ENCODE measurements around the gene TBX2. TPM values are rescaled to one million over a fixed set of nuclear protein-coding genes. Genes with fewer than 3 reads are reported as not detected.

The TBX2 gene
- total and polyA plus RNA-seq, 2 of the 13 experiments (the other 11 are each of a cell fraction or from before 2014, with no cell fraction given): 2.8 to 15.3 TPM

- TF ChIP-seq ZBTB7A (CRISPR knock-in tag; IDR thresholded peaks at IDR 0.05) (peak; percentile 71; the same call in 1 of the 2 replicates), ARID4A (CRISPR knock-in tag; IDR thresholded peaks at IDR 0.05; ENCODE audit: borderline replicate concordance) (peak; percentile 34; the same call in 1 of the 2 replicates), PPARG (CRISPR knock-in tag; conservative IDR thresholded peaks at IDR 0.05) (peak; percentile 65; the same call in 1 of the 2 replicates), ZNF576 (CRISPR knock-in tag; IDR thresholded peaks at IDR 0.05) (peak; percentile 72; the same call in 1 of the 2 replicates), KMT2B (CRISPR knock-in tag; IDR thresholded peaks at IDR 0.05) (no peak), PAWR (CRISPR knock-in tag; IDR thresholded peaks at IDR 0.05; ENCODE audit: borderline replicate concordance) (0 out of 2 replicates have a peak, but pooled peaks have one; percentile 49), NR2F1 (CRISPR knock-in tag; IDR thresholded peaks at IDR 0.05) (no peak), ZNF354B (CRISPR knock-in tag; IDR thresholded peaks at IDR 0.05) (no peak), ZNF660 (CRISPR knock-in tag; IDR thresholded peaks at IDR 0.05; ENCODE audit: borderline replicate concordance, low read depth) (0 out of 2 replicates have a peak, but pooled peaks have one; percentile 64), HMGXB4 (CRISPR knock-in tag; IDR thresholded peaks at IDR 0.05; ENCODE audit: borderline replicate concordance in 1 of 2, low read depth in 1 of 2) (peak; percentile 75 to 87), ZNF484 (CRISPR knock-in tag; IDR thresholded peaks at IDR 0.05; ENCODE audit: borderline replicate concordance, low read depth) (no peak), MED1 (CRISPR knock-in tag; IDR thresholded peaks at IDR 0.05) (no peak), GATAD2A (CRISPR knock-in tag; IDR thresholded peaks at IDR 0.05) (peak; percentile 72; the same call in 1 of the 2 replicates), ZNF652 (CRISPR knock-in tag; IDR thresholded peaks at IDR 0.05; ENCODE audit: borderline replicate concordance, low read depth) (no peak), ZNF772 (CRISPR knock-in tag; IDR thresholded peaks at IDR 0.05) (0 out of 2 replicates have a peak, but pooled peaks have one; percentile 8), HNF4G (IDR thresholded peaks at IDR 0.05; ENCODE audit: borderline replicate concordance, low read depth, low read length) (no peak), HNF4G (CRISPR knock-in tag; IDR thresholded peaks at IDR 0.05; ENCODE audit: borderline replicate concordance, low read depth) (no peak; the same call in 1 of the 2 replicates), SAFB2 (CRISPR knock-in tag; IDR thresholded peaks at IDR 0.05; ENCODE audit: borderline replicate concordance, low read depth) (peak; percentile 40; the same call in 1 of the 2 replicates), ZFX (CRISPR knock-in tag; IDR thresholded peaks at IDR 0.05; ENCODE audit: low read depth) (peak; percentile 66)
- TF ChIP-seq, protein P1, sequence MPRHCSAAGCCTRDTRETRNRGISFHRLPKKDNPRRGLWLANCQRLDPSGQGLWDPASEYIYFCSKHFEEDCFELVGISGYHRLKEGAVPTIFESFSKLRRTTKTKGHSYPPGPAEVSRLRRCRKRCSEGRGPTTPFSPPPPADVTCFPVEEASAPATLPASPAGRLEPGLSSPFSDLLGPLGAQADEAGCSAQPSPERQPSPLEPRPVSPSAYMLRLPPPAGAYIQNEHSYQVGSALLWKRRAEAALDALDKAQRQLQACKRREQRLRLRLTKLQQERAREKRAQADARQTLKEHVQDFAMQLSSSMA (CRISPR knock-in tag; IDR thresholded peaks at IDR 0.05): 0 out of 2 replicates have a peak, but pooled peaks have one; percentile 79
These were observed 9.8 kb upstream of the TBX2 start (continued) for GRCh38 chr17:61389670-61390478.
